Glutamatergic neuron (in vitro differentiated cells): ENCODE results near the gene ALDOA. TPM values are rescaled to one million over a fixed set of nuclear protein-coding genes. Genes with fewer than 3 reads are reported as not detected.

Experiments
- DNase-seq: peaks from one replicate; pipeline ENCODE4 v3.0.0; 2022
- H3K27ac Mint-ChIP-seq: one replicate; pipeline ENCODE4 v1.8.0; 2020; ENCODE audit warnings: mild to moderate bottlenecking, mixed read lengths, inconsistent platforms; ENCODE audit not compliant: unreplicated experiment
- H3K27me3 Mint-ChIP-seq: one replicate; pipeline ENCODE4 v1.8.0; 2020; ENCODE audit warnings: mild to moderate bottlenecking, moderate library complexity, mixed read lengths, inconsistent platforms; ENCODE audit not compliant: unreplicated experiment
- H3K36me3 Mint-ChIP-seq: one replicate; pipeline ENCODE4 v1.8.0; 2020; ENCODE audit warnings: mild to moderate bottlenecking, mixed read lengths, inconsistent platforms; ENCODE audit not compliant: unreplicated experiment
- H3K4me1 Mint-ChIP-seq: one replicate; pipeline ENCODE4 v1.8.0; 2020; ENCODE audit warnings: mild to moderate bottlenecking, low read depth, mixed read lengths, inconsistent platforms; ENCODE audit not compliant: unreplicated experiment
- H3K4me3 Mint-ChIP-seq: one replicate; pipeline ENCODE4 v1.8.0; 2020; ENCODE audit warnings: mild to moderate bottlenecking, mixed read lengths, inconsistent platforms; ENCODE audit not compliant: unreplicated experiment
- H3K9me3 Mint-ChIP-seq: one replicate; pipeline ENCODE4 v1.8.0; 2020; ENCODE audit warnings: mild to moderate bottlenecking, moderate library complexity, mixed read lengths, inconsistent platforms; ENCODE audit not compliant: unreplicated experiment
- CTCF ChIP-seq: fragments of 200-600 bp; sonication (generic); IDR thresholded peaks from one replicate; pipeline ENCODE4 v1.5.0; 2021; ENCODE audit not compliant: partially characterized antibody, unreplicated experiment
- total RNA-seq: library from RNA; stranded (reverse); fragmentation: NEBNext Ultra II Directional; extraction: Animal tissue kit (Norgen Biotek cat#: 25700); gene quantifications from one replicate; pipeline ENCODE4 v1.2.1, GENCODE V29; 2021; ENCODE audit not compliant: unreplicated experiment

ALDOA gene
- total RNA-seq, 1 donor from 2014 or later = 437 TPM

- Mint-ChIP-seq H3K9me3 (peaks cover 5% of the 10 kb centered on the region), H3K27ac (no peak overlapping the region), H3K4me1 (peaks cover 2% of the 10 kb centered on the region), H3K36me3 (no peaks in the 10 kb centered on the region), H3K4me3 (peak overlapping the region; percentile 84), H3K27me3 (peaks cover 10% of the 10 kb centered on the region)
- peak; percentile 95 for DNase-seq
- TF ChIP-seq CTCF = no peak
These were observed 12.7 kb upstream of the ALDOA start for GRCh38 chr16:30052671-30053372.

DNA sequence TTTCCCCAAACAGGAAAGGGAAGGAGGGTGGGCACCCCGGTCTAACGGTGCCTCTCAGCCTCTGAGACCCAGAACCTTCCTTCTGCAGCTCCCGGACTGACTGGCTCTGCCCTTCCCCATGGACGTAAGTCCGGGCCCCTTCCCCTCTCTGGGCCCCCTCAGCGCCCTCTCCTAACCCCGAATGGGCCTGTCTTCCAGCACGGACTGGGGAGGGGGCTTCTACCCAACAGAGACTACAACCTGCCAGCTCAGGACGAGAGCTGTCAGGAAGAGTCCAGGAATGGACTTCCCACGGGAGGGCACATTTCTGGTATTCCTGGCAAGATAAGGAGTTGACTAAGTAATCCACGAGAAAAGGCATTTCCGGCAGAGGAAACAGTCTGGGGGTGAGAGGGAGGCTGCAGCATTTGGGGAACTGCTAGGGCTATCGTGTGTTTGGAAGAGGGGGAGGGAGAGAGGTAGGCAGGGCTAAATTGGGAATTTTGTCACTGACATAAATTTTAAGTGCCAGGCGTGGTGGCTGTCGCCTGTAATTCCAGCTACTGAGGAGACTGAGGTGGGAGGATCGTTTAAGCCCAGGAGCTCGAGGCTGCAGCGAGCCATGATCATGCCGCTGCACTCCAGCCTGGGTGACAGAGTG, 12.1 kb upstream of the ALDOA start:
- Mint-ChIP-seq H3K27me3 (peaks cover 12% of the 10 kb centered on the region), H3K36me3 (no peaks in the 10 kb centered on the region), H3K9me3 (peaks cover 5% of the 10 kb centered on the region), H3K27ac (no peak overlapping the region), H3K4me1 (peaks cover 2% of the 10 kb centered on the region), H3K4me3 (peak overlapping the region; percentile 79)
- no peak for TF ChIP-seq CTCF
- no peak for DNase-seq

- no peaks in the 10 kb centered on the region for H3K36me3 Mint-ChIP-seq
- no peak for DNase-seq
- peaks cover 2% of the 10 kb centered on the region for H3K4me1 Mint-ChIP-seq
- no peak for TF ChIP-seq CTCF
- H3K9me3 Mint-ChIP-seq = peaks cover 5% of the 10 kb centered on the region
- no peak overlapping the region for H3K27ac Mint-ChIP-seq
- peak overlapping the region; percentile 64 for H3K4me3 Mint-ChIP-seq
- peaks cover 12% of the 10 kb centered on the region for H3K27me3 Mint-ChIP-seq
These were observed 11.1 kb upstream of the ALDOA start for GRCh38 chr16:30054451-30054850.

- TF ChIP-seq CTCF = peak; percentile 43
- DNase-seq = peak; percentile 79
- H3K4me3 Mint-ChIP-seq = no peak overlapping the region
- H3K36me3 Mint-ChIP-seq = no peaks in the 10 kb centered on the region
- H3K9me3 Mint-ChIP-seq = peaks cover 5% of the 10 kb centered on the region
- H3K27me3 Mint-ChIP-seq = peaks cover 9% of the 10 kb centered on the region
- H3K27ac Mint-ChIP-seq = no peak overlapping the region
- H3K4me1 Mint-ChIP-seq = peaks cover 2% of the 10 kb centered on the region
These were observed 10.5 kb upstream of the ALDOA start for GRCh38 chr16:30054959-30055553.

- H3K36me3 Mint-ChIP-seq = no peaks in the 10 kb centered on the region
- H3K4me1 Mint-ChIP-seq = peaks cover 12% of the 10 kb centered on the region
- H3K27ac Mint-ChIP-seq = peak overlapping the region; percentile 97
- no peak for TF ChIP-seq CTCF
- DNase-seq = no peak
- peaks cover 12% of the 10 kb centered on the region for H3K27me3 Mint-ChIP-seq
- H3K9me3 Mint-ChIP-seq = peaks cover 6% of the 10 kb centered on the region
- H3K4me3 Mint-ChIP-seq = peak overlapping the region; percentile 82
These were observed 5.2 kb upstream of the ALDOA start for GRCh38 chr16:30060346-30060745.
